Measurements from ENCODE around the gene NAA25. TPM values are rescaled to one million over a fixed set of nuclear protein-coding genes. Genes with fewer than 3 reads are reported as not detected.

The NAA25 gene
- total and polyA plus RNA-seq, 2 donors (not counting 3 experiments of a cell fraction or from before 2014, with no cell fraction given): 5.3 to 25.5 TPM

GRCh38 chr12:112008918-112009317, 99.7 kb downstream of the NAA25 start:
- peak overlapping the region; percentile 18 for H3K4me2 ChIP-seq (ENCODE audit: insufficient read depth, low read length)
- no peaks in the 10 kb centered on the region for H3K9me1 ChIP-seq (replicated peaks; ENCODE audit: control insufficient read depth, extremely low read depth, insufficient read depth, low read length)
- no peak overlapping the region for H3K4me3 ChIP-seq (replicated peaks in 1 of 3; ENCODE audit: insufficient read depth in 1 of 3, low read depth in 1 of 3, low read length in 3 of 3)
- BruUV-seq (replicated peaks): no TSS peak
- H3K79me2 ChIP-seq (ENCODE audit: control insufficient read depth, insufficient read depth, low read length): peaks cover 4% of the 10 kb centered on the region
- H3K27ac ChIP-seq (ENCODE audit: insufficient read depth, low read depth, low read length): no peak overlapping the region
- POLR2A ChIA-PET: no interaction called here
- FAIRE-seq (no peak), DNase-seq (ENCODE audit: low read depth, low spot score) (peak; percentile 78)
- no peaks in the 10 kb centered on the region for H3K9me3 ChIP-seq (replicated peaks; ENCODE audit: control insufficient read depth, insufficient read depth, low read length)
- H2AFZ ChIP-seq (ENCODE audit: low read depth, low read length): no peak overlapping the region
- H3K27me3 ChIP-seq (ENCODE audit: control insufficient read depth in 2 of 2, insufficient read depth in 2 of 2, low read length in 2 of 2): no peaks in the 10 kb centered on the region
- no peak overlapping the region for H3K9ac ChIP-seq (replicated peaks; ENCODE audit: extremely low read depth, insufficient read depth, low read length)
- no peaks in the 10 kb centered on the region for H3K36me3 ChIP-seq (ENCODE audit: control insufficient read depth in 2 of 2, extremely low read depth in 1 of 2, insufficient read depth in 2 of 2, low read length in 2 of 2)
- no peaks in the 10 kb centered on the region for H4K20me1 ChIP-seq (replicated peaks; ENCODE audit: control insufficient read depth, extremely low read depth, insufficient read depth, low read length)
- CTCF ChIA-PET: interaction anchor here (1.4 kb wide), 1 partner anchor 64 kb away, joined by 4 read pairs; no protein-coding TSS in a partner anchor
- no peak for TF ChIP-seq CTCF (IDR thresholded peaks at IDR 0.05; ENCODE audit: extremely low read depth in 1 of 2, insufficient read depth in 1 of 2, low read depth in 1 of 2, low read length in 2 of 2)
- TF ChIP-seq JUN (IDR thresholded peaks at IDR 0.05; ENCODE audit: borderline replicate concordance, insufficient read depth, insufficient read length, low read depth): no peak
- no peak for TF ChIP-seq EZH2 (IDR thresholded peaks at IDR 0.05; ENCODE audit: borderline replicate concordance, low read depth, low read length, severe bottlenecking)
- TF ChIP-seq MYC (IDR thresholded peaks at IDR 0.05; ENCODE audit: low read depth, low read length): no peak
- no peak for TF ChIP-seq FOS (IDR thresholded peaks at IDR 0.05; ENCODE audit: borderline replicate concordance, insufficient read depth, low read length)
- TF ChIP-seq MAX (IDR thresholded peaks at IDR 0.05; ENCODE audit: insufficient read depth, insufficient read length): no peak
- no peak for TF ChIP-seq GATA2 (IDR thresholded peaks at IDR 0.05; ENCODE audit: insufficient read depth, insufficient read length, low read depth, low read length)
- TF ChIP-seq POLR2A (IDR thresholded peaks at IDR 0.05; ENCODE audit: low read depth, low read length): no peak
- TF ChIP-seq POLR2AphosphoS5 (IDR thresholded peaks at IDR 0.05; ENCODE audit: insufficient read depth, low read depth, low read length): no peak
- dilution Hi-C loops (cut with MboI; ENCODE audit: extremely low pct_ligation_motif_present, low sequenced_read_pairs): no loop called here
- H3K4me1 ChIP-seq (ENCODE audit: control insufficient read depth, extremely low read depth, insufficient read depth, low read length): peaks cover 20% of the 10 kb centered on the region
- intact Hi-C loops (cut with micrococcal nuclease): no loop called here

Data from endothelial cell of umbilical vein (primary cell).